Nephron (organoid): ENCODE results near the gene OSBPL1A.

Source experiments
- H3K27ac Mint-ChIP-seq, 3 experiments: 2 replicates each; pipeline ENCODE4 v1.8.0; 2020; ENCODE audit warnings: mixed read lengths in 3 of 3, mild to moderate bottlenecking in 2 of 3, moderate library complexity in 1 of 3
- H3K27me3 Mint-ChIP-seq: 2 replicates; pipeline ENCODE4 v1.8.0; 2021; ENCODE audit warnings: low read depth, mild to moderate bottlenecking, moderate library complexity, mixed read lengths
- H3K36me3 Mint-ChIP-seq: 2 replicates; pipeline ENCODE4 v1.8.0; 2020; ENCODE audit warnings: low read depth, mixed read lengths
- H3K4me1 Mint-ChIP-seq: 2 replicates; pipeline ENCODE4 v1.8.0; 2020; ENCODE audit warnings: mixed read lengths
- H3K4me3 Mint-ChIP-seq, 3 experiments: 2 replicates each; pipeline ENCODE4 v1.8.0; 2020; ENCODE audit warnings: mild to moderate bottlenecking in 3 of 3, mixed read lengths in 3 of 3, moderate library complexity in 2 of 3
- H3K9me3 Mint-ChIP-seq: 2 replicates; pipeline ENCODE4 v1.8.0; 2020; ENCODE audit warnings: mixed read lengths
- TF ChIP-seq, protein P1 (sequence below), 3 experiments: fragments of 200-600 bp; sonication (generic); IDR thresholded peaks; one replicate each; pipeline ENCODE4 v1.5.0; 2021; ENCODE audit warnings: antibody characterized with exemption in 3 of 3; ENCODE audit not compliant: unreplicated experiment in 3 of 3

OSBPL1A gene

DNA sequence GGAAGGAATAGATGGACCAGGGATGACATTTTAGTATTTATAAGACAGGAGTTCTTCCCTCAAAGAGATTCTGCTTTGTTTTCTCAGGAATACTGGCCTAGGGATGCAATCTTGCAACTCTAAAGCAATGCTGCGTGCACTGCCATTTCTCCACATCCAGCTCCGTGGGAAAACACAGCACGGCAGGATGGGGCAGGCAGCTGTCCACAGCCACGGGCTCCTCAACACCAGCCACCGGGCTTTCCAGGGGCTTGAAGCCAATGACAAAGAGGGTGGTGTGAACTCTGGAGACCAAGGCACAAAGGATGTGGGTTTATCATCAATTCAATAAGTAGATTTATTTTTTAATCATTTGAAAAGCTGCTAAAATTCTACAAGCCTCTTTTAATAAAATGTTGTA is 209.5 kb downstream of the OSBPL1A start:
- H3K27ac Mint-ChIP-seq = no peak overlapping the region
- peaks cover 14% of the 10 kb centered on the region for H3K36me3 Mint-ChIP-seq
- no peak overlapping the region for H3K4me3 Mint-ChIP-seq
- H3K9me3 Mint-ChIP-seq = no peaks in the 10 kb centered on the region
- TF ChIP-seq, protein P1, sequence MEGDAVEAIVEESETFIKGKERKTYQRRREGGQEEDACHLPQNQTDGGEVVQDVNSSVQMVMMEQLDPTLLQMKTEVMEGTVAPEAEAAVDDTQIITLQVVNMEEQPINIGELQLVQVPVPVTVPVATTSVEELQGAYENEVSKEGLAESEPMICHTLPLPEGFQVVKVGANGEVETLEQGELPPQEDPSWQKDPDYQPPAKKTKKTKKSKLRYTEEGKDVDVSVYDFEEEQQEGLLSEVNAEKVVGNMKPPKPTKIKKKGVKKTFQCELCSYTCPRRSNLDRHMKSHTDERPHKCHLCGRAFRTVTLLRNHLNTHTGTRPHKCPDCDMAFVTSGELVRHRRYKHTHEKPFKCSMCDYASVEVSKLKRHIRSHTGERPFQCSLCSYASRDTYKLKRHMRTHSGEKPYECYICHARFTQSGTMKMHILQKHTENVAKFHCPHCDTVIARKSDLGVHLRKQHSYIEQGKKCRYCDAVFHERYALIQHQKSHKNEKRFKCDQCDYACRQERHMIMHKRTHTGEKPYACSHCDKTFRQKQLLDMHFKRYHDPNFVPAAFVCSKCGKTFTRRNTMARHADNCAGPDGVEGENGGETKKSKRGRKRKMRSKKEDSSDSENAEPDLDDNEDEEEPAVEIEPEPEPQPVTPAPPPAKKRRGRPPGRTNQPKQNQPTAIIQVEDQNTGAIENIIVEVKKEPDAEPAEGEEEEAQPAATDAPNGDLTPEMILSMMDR (IDR thresholded peaks at IDR 0.05; ENCODE audit: unreplicated experiment in 3 of 3) = no peak
- peaks cover 37% of the 10 kb centered on the region for H3K4me1 Mint-ChIP-seq
- H3K27me3 Mint-ChIP-seq = no peaks in the 10 kb centered on the region

DNA sequence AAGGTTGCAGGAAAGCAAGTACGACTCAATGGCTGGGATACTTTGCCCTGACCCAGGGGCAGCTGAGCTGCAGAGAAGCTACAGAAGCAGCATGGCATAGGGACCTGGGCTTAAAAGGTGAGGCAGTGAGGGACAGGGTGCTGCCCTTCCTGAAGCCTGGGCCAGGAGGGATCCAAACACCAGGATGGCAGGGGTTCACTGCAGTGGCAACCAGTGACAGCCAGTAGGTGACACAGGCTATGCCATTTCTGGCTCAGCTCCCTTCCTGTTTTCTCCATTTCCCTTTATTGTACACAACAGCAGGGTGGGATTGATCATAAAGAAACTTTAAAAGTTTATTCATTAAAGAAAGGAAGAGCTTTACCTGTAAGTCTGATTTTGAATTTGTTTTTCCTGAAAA is 209.9 kb downstream of the OSBPL1A start:
- H3K27me3 Mint-ChIP-seq = no peaks in the 10 kb centered on the region
- H3K4me1 Mint-ChIP-seq = peaks cover 35% of the 10 kb centered on the region
- TF ChIP-seq, protein P1 (IDR thresholded peaks at IDR 0.05; ENCODE audit: unreplicated experiment in 3 of 3) = no peak
- no peak overlapping the region for H3K4me3 Mint-ChIP-seq
- H3K9me3 Mint-ChIP-seq = no peaks in the 10 kb centered on the region
- peaks cover 12% of the 10 kb centered on the region for H3K36me3 Mint-ChIP-seq
- no peak overlapping the region for H3K27ac Mint-ChIP-seq

DNA sequence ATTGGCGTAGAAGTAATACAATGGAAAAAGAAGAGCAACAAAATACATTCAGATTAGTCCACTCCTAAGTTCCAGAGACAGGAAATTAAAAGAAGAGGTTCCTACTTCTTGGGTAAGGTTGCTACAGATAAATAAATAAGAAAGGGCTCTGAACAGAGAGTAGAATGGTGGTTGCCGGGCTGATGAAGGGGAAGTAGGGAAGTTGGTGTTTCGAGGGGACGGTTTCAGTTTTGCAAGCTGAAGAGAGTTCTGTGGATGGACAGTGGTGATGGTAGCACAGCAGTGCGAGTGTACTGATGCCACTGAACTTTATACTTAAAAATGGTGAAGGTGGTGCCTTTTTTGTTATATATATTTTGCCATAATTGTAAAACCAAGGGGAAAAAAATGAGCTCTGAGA is 210.6 kb downstream of the OSBPL1A start:
- TF ChIP-seq, protein P1 (IDR thresholded peaks at IDR 0.05; ENCODE audit: unreplicated experiment in 3 of 3) = no peak
- Mint-ChIP-seq H3K9me3 (no peaks in the 10 kb centered on the region), H3K27me3 (no peaks in the 10 kb centered on the region), H3K36me3 (peaks cover 8% of the 10 kb centered on the region), H3K4me1 (peaks cover 30% of the 10 kb centered on the region), H3K4me3 (no peak overlapping the region), H3K27ac (no peak overlapping the region)

DNA sequence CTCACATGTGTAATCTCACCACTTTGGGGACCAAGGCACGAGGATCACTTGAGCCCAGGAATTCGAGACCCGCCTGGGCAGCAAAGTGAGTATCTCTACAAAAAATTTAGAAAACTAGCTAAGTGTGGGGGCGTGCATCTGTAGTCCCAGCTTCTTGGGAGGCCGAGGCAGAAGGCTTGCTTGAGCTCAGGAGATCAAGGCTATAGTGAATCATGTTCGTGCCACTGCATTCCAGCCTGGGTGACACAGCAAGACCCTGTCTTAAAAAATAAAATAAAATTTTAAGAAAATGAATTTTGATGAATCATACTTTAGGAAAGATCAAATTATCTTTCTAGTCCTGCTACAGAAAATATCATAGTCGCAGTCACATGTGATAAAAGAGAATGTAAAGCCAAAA is 211.8 kb downstream of the OSBPL1A start:
- Mint-ChIP-seq H3K4me1 (peaks cover 23% of the 10 kb centered on the region), H3K9me3 (no peaks in the 10 kb centered on the region), H3K36me3 (peaks cover 10% of the 10 kb centered on the region), H3K27me3 (no peaks in the 10 kb centered on the region), H3K27ac (no peak overlapping the region), H3K4me3 (no peak overlapping the region)
- TF ChIP-seq, protein P1 (IDR thresholded peaks at IDR 0.05; ENCODE audit: unreplicated experiment in 3 of 3) = no peak

DNA sequence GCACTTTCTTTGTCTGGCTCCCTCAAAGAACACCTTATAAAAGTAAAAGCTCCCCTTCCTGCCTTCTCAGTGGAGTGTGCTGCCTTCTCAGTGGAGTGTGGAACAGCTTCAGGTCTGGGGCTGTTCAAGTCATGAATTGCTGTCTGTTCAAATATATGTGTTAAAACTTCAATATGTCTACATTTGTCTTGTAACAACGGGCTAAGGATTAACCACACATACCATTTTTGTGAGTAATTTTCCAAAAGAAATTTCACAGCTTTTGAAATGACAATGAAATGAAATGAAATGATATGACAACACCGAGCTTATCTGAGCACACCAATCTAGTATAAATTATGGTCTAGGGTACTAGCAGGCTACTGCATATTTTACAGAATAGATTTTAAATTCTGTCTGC is 215.8 kb downstream of the OSBPL1A start:
- H3K9me3 Mint-ChIP-seq = no peaks in the 10 kb centered on the region
- TF ChIP-seq, protein P1 (IDR thresholded peaks at IDR 0.05; ENCODE audit: unreplicated experiment in 3 of 3) = no peak
- H3K4me1 Mint-ChIP-seq = no peaks in the 10 kb centered on the region
- H3K4me3 Mint-ChIP-seq = no peak overlapping the region
- H3K36me3 Mint-ChIP-seq = peaks cover 21% of the 10 kb centered on the region
- H3K27ac Mint-ChIP-seq = no peak overlapping the region
- H3K27me3 Mint-ChIP-seq = no peaks in the 10 kb centered on the region

DNA sequence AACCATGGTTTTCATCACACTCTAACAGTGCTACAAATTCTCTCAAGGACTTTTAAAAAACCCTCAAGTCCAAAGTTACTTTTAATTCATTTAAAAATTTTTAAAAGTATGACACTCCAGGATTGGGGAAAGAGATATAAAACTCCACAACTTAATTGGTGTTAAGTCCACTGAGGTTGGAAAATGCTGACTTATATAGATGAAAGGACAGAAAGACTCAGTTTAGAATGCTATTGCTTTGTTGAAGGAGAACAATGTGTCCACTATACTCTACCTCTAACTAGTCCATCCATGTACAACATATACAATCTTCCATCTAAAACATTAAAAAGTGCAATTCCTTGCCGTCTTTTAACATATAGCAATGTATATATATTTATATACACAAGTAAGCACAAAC is 217.6 kb downstream of the OSBPL1A start:
- TF ChIP-seq, protein P1 (IDR thresholded peaks at IDR 0.05; ENCODE audit: unreplicated experiment in 3 of 3) = no peak
- Mint-ChIP-seq H3K4me3 (no peak overlapping the region), H3K27ac (no peak overlapping the region), H3K4me1 (no peaks in the 10 kb centered on the region), H3K36me3 (peaks cover 24% of the 10 kb centered on the region), H3K9me3 (no peaks in the 10 kb centered on the region), H3K27me3 (no peaks in the 10 kb centered on the region)
